ENCODE measurements around the gene SIRPA.

The SIRPA gene

GRCh38 chr20:1934721-1935573, 39.7 kb downstream of the SIRPA start:
- DNase-seq = no peak

DNA sequence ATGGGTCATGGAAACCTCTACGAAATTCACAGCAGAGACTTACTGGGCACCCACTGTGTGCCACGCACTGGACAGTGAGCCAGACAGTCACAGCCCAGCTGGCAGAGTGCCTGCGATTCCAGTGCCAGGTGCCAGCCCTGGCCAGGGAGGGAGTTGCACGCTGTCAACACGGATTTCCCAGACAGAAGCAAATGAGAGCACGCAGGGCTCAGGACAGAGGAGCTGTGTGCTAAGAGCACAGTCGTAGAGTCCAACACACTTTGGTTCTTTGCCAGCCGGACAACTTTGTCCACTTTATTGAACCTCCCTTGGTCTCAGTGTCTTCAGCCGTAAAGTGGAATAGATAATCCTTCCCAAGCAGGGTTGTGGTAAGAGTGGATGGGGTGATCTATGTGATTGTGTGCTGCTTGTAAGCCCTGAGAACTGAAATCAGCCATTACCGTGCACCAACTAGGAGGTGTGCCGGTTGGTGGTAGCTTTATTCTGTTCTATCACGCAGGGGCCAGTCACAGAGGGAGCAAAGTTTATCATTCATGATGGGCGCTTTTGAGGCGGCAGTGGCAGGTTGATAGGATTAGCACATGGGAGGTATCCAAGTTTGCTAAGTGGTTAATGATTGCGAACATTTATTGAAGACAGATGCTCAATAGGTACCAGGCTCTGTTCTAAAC, 40.6 kb downstream of the SIRPA start:
- no peak for DNase-seq

- DNase-seq = no peak
These were observed 42.2 kb downstream of the SIRPA start for GRCh38 chr20:1937316-1937976.

DNA sequence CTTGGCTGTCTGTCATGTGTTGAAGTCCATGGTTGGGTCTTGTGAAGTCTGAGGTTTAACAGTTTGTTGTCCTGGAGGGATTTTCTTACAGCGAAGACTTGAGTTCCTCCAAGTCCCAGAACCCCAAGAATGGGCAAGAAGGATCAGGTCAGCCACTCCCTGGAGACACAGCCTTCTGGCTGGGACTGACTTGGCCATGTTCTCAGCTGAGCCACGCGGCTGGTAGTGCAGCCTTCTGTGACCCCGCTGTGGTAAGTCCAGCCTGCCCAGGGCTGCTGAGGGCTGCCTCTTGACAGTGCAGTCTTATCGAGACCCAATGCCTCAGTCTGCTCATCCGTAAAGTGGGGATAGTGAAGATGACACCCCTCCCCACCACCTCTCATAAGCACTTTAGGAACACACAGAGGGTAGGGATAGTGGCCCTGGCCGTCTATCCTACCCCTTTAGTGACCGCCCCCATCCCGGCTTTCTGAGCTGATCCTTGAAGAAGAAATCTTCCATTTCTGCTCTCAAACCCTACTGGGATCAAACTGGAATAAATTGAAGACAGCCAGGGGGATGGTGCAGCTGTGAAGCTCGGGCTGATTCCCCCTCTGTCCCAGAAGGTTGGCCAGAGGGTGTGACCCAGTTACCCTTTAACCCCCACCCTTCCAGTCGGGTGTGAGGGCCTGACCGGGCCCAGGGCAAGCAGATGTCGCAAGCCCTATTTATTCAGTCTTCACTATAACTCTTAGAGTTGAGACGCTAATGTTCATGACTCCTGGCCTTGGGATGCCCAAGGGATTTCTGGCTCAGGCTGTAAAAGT, 43.5 kb downstream of the SIRPA start:
- DNase-seq = no peak

GRCh38 chr20:1939270-1939595, 44.0 kb downstream of the SIRPA start:
- DNase-seq = no peak

DNA sequence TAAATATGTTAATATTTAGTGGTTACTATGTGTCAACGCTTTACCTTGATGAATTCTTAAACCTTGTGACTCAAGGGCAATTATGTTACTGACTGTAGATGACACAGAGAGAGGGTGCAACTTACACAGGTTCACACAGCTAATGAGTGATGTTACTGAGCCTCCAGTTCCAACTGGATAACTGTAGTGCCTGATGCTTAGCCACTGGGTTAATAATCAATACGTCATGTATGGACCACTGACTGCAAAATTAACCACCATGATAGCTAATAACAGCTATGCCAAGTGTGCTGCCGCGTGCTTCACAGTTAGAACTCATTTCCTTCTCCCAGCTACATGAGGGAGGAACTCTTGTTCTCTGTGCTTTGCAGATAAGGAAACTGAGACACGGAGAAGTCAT, 45.4 kb downstream of the SIRPA start:
- no peak for DNase-seq

DNA sequence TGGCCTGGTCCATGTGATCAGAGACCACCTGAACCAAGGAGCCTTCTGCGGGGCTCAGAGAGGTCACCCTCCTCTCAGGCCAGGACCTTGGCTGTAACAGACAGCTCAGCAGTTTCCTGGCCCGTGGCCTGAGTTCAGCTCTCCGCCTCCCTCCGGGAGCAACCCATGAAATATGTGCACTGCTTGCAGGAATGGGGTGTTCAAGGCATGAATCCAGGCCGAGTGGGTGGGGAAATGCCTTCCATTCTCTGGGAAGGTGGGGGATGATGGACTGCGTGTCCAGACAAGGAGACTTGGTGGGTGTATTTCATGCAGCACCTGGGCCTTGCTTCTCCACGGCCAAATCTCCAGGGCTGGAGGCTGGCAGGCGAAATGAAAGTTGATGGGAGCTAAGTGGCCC, 46.0 kb downstream of the SIRPA start:
- DNase-seq = no peak

- no peak for DNase-seq
These were observed 46.9 kb downstream of the SIRPA start for GRCh38 chr20:1942061-1942460.

- DNase-seq = no peak
These were observed 47.5 kb downstream of the SIRPA start for GRCh38 chr20:1942486-1943274.

DNA sequence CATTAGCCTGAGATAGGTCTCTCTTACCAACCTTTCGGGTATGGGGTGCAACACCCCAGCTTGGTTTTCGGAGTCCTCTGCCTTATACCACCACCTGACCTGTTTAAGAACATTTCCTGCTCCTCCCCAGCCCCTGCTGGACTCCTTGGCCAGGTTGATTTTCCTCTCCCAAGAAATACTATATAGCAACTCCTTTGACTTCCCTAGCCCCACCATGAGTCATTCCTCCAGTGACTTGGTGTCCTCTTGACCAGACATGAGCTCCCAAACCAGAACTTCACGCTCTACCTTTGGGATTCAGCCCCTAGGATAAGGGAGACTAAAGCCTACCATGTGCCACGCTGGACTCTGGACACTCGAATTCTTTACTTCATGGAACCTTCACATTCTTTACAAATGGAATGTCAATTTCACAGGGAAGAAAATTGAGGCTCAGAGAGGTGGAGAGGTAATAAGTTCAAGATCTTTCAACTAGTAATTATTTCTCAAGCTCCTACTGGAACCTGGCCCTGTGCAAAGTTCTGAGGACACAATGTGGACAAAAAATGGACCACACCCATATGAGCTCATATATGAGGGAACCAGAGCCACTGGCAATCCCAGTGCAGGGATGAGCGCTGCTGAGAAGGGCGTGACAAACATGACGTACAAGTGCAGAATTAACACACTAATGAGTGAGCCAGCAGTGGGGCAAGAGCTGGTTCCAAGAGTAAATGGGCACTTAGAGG, 48.2 kb downstream of the SIRPA start:
- no peak for DNase-seq

DNA sequence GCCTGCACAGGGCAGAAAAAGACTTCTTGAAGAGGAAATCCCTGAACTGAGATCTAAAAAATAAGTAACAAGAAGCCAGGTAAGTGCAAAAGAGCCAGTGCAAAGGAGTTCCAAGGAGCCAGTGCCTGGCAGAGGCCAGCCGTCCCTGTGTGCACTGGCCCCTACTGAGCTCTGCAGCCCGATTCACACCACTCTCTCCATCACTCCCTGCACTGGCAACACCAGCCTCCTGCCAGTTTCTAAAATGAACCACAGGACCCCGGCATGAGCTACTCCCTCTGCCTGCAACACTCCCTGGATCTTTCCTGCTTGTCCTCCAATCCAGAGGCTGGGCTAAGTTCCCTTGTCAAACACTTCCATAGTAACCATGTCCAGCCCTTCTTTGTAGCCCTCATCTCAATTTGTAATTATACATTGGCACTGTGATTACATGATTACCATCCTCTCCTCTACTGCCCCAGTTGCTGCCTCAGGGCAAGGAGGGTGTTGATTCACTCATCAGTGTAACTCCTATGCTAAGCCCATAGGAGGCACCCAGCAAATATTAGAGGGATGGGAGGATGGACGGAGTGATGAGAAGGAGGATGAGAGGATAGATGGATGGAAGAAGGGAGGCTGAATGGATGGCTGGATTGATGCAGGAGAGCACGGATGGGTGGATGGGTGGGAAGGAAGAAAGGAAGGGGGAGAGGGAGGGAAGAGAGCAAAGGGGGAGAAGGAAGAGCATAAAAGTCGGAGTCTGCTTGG, 49.3 kb downstream of the SIRPA start:
- DNase-seq = no peak

- DNase-seq = no peak
These were observed 50.0 kb downstream of the SIRPA start for GRCh38 chr20:1945134-1945618.

DNA sequence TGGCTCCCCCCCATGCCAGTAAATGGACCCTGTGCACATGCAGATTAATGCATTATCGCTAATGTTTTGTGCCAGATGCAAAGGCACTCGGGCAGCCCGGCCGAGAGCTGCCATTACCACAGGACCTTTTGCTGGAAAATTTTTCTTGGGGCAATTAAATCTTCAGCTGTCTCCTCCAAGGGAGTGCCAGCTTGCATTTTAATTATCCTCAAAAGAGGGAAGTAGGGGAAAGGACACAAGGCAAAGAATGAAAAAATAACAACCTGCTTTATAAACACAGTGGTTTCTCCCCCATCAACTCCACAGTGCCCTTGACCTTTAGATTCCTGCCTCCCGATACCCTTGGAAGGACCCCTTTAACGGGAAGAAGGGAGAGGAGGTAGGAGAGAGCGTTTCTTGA, 50.5 kb downstream of the SIRPA start:
- DNase-seq = no peak

DNA sequence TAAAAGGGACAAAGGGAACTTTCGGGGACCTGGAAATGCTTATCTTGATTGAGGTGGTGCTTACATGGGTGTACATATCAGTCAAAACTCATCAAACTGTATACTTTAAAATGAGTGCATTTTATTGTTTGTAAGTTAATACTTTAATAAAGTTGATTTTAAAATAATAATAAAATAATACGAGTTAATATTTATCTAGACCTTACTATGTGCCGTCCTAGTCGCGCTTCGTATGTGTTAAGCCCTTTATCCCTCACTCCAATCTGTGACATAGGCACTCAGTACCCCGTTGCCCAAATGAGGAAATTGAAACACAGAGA, 51.2 kb downstream of the SIRPA start:
- DNase-seq = no peak

DNA sequence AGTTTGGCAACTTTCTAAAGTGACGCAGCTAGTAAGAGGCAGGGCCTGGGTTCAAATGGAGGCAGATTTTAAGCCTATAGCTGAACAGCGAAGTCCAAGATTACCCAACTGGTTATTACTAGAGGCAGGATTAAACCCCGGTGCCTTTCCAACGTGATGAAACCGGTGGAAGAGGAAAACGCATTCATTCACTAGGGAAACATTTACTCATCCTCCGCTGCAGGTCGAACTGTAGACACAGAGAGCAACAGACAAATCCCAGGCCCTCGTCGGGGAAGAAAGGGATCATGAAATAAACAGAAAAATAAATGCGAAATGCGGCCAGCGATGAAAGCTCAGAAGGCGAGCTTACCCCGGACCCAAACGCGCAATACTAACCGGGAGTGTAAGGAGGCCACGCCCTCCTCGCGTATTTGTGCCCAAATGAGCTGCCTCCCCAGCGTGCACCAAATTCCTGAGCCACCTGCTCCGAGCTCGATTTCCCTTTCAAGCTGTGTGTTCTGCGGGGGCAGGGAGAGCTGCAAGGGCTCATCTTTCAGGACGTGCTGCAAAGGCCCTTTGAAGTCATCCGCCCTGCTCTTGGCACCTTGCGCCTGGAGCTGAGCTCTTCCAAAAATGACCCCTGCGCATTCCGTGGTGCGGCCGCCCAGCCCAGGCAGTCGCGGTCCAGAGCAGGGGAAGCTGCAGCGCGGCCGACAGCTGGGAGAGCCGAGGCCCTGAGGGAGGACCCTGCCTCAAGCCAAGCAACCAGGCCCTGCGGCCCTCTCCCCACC, 51.7 kb downstream of the SIRPA start:
- DNase-seq = no peak

DNA sequence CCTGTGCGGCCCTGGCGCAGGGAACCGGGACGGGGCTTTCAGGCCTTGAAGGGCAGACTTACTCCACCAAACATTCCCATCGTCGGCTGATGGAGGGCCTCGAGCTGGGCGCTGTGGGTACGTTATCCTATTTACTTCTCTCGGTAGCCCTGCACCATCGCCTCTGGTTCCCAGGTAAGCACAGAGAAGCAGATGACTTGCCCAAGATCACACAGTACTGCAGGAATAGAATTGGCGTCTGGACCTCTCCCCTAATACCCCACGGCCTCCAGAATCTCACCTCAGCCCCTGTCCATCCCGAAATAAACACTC, 52.3 kb downstream of the SIRPA start:
- DNase-seq = no peak

- no peak for DNase-seq
These were observed 54.3 kb downstream of the SIRPA start for GRCh38 chr20:1949347-1950100.

GRCh38 chr20:1950836-1951235, 55.6 kb downstream of the SIRPA start:
- no peak for DNase-seq

GRCh38 chr20:1951436-1952115, 56.4 kb downstream of the SIRPA start:
- DNase-seq = no peak
